GM19455 (cell line): Measurements from ENCODE around the gene IRX5.

ENCODE experiments used
- ATAC-seq: cut with Tn5 transposase; IDR thresholded peaks from one replicate; pipeline ENCODE4 v1.9.1; 2021; ENCODE audit not compliant: unreplicated experiment

IRX5 gene

GRCh38 chr16:54944002-54944401 lies 13.3 kb downstream of the IRX5 start:
- ATAC-seq: no peak

DNA sequence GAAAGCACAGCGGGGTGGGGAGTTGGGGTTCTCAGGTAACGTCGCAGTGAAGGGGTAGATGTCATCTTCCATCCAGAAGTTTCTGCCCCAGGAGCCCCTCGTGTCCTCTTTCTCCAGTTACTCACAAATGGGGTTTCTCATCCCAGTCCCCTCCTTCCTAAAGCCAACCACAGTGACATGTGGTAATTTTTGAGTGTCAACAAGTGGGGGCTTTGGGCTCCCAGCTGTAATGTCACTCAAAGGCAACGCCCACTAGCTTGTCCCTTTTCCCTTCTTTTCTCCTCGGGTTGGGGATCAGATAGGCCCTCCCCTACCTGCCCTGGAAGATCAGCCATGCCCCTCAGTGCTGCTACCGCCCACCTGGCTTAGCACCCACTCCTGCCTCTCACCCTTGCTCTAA lies 14.4 kb downstream of the IRX5 start:
- no peak for ATAC-seq

DNA sequence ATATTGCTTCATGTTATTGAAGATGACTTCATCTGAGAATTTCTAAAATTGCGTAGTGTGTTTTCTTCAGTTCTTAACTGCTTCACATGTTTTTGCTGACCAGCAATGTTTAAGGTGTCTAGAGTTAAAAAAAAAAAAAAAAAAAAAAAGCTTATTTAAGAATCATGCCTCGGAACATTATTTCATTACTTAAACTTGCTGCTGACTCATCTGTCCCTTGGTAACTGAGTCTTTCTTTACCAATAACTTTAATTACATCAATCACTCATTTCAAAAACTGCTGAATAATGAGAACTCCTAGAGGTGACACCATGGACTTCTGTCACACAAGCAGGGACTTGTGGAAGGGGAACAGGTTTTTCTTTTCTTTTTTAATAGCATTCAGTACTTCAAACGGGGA lies 16.2 kb downstream of the IRX5 start:
- no peak for ATAC-seq

- no peak for ATAC-seq
Observed at GRCh38 chr16:54947616-54948015, 17.0 kb downstream of the IRX5 start.

- no peak for ATAC-seq
Observed at GRCh38 chr16:54952195-54952594, 21.5 kb downstream of the IRX5 start.

DNA sequence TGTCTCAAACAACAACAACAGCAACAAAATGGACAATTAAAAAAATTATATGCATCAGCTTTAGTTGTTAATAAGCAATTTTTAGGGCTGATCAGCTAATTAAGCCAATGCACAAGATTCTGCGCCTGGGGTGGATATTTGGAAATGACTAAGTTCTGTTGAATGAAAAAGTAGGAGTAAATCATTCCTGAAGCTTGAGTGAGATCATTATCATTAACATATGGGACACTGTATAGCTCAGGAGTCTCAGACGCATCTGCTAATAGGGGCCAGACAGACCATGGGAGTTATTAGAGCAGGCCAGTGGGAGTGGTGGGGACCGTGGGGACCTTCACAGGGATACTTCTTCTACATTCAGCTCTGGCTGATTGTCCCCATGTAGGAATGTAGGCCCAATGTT lies 22.8 kb downstream of the IRX5 start:
- ATAC-seq: no peak

GRCh38 chr16:54954220-54954619 lies 23.6 kb downstream of the IRX5 start:
- ATAC-seq: no peak

DNA sequence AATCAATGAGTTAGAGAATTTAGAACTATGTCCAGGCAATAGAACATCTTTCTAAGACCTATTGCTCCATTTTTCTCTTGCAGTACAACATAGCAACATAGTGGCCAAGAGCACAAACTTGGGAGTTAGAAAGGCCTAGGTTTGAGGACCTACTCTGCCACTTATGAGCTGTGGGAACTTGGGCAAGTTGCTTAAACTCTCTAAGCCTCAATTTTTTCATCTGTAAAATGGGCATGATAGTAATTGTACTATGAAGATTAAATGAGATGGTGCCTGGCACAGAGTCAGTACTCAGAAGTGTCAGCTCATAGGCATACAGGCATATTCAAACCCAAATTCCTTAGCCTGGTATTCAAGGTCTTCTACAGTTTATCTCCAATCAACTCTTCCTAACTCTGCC lies 25.1 kb downstream of the IRX5 start:
- ATAC-seq: no peak

GRCh38 chr16:54957403-54958166 lies 26.9 kb downstream of the IRX5 start:
- no peak for ATAC-seq

- no peak for ATAC-seq
Observed at GRCh38 chr16:54962045-54962444, 31.4 kb downstream of the IRX5 start.

DNA sequence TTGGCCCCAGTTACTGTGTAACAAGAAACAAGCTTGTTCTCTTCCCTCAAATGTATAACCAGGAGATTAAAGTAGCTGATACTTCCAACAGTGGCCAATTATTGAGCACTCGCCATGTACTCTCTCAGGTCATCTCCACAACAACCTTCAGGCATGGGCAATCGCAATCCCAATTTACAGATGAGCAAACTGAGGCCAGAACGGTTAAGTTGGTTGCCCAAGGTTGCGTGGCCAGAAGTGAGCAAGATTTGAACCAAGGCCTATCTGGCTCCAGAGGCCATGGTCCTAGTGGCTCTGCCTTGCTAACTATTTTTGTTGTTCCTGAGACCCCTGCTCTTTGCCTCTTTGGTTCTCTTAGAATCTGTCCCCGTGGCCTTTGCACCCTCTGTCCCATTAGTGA lies 33.6 kb downstream of the IRX5 start:
- no peak for ATAC-seq

- ATAC-seq: no peak
Observed at GRCh38 chr16:54965464-54965863, 34.8 kb downstream of the IRX5 start.

DNA sequence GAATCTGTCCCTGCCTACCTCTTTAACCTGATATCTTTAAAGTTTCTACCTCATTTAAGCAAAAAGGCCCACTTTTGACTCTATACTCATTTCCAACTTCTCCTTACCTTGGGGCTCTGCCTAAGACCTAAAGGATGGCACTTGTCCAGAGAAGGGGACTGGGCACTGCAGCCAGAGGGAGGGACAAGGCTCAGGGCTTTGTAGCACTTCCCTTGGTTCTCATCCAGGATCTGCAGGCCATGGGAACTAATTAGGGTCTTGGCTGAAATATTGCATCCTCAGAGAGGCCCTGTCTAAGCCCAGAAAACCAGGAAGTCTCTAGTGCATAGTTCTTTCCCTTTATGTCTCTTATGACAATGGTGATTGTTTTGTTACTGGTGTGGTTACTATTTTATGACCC lies 37.3 kb downstream of the IRX5 start:
- no peak for ATAC-seq

GRCh38 chr16:54968784-54969183 lies 38.1 kb downstream of the IRX5 start:
- no peak for ATAC-seq

- ATAC-seq: no peak
Observed at GRCh38 chr16:54970016-54970415, 39.4 kb downstream of the IRX5 start.

- no peak for ATAC-seq
Observed at GRCh38 chr16:54974367-54974766, 43.7 kb downstream of the IRX5 start.

DNA sequence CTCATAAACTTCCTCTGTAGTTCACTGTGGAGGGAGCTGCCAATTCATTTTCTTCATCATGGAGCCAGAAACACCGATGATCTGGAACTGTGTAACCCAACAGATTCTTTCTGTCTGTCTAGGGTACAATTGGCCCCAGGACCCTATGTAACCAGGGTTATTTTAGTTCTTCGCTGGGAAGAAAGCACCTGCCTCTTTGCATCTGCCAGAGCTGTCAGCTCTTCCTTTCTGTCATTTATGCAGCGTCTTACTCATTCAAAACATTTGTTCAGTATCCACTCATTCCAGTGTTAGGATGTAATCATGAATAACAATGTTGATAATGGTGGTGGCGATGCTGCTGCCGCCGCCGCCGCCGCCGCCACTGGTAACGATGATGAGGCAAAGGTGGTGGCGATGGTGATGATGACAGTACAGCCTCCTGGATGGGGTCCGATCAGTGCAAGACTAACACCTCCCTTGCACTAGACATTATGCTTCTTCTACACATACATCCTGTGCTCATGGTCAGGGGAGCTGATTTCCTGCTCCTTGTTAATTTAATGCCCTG lies 46.1 kb downstream of the IRX5 start:
- ATAC-seq: no peak

- ATAC-seq: no peak
Observed at GRCh38 chr16:54977211-54977610, 46.5 kb downstream of the IRX5 start.

DNA sequence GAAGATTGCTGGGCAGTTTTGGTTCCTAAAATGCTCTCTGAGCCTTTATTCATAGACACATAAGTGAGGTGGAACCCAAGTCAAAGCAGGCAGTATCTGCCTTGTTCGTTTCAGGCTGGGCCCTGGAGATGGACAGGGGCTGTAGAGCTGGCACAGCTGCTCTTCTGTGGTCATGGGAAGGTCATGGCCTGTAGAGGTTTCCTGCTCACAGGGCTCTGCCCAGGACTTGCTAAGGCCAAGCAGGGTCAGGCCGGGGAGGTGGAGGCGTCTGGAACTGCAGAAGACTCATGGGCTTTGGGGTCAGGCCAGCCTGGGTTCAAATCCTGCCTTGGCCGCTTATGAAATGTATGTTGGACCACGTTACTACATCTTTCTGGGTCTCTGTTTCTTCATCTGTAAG lies 50.2 kb downstream of the IRX5 start:
- no peak for ATAC-seq
